SW 1271 (cell line): ENCODE measurements around the gene VIL1.

Experiments
- DNase-seq, 2 experiments: peaks; one replicate each; lab custom pipeline; 2025; lab: John Stamatoyannopoulos, UW

Gene VIL1

DNA sequence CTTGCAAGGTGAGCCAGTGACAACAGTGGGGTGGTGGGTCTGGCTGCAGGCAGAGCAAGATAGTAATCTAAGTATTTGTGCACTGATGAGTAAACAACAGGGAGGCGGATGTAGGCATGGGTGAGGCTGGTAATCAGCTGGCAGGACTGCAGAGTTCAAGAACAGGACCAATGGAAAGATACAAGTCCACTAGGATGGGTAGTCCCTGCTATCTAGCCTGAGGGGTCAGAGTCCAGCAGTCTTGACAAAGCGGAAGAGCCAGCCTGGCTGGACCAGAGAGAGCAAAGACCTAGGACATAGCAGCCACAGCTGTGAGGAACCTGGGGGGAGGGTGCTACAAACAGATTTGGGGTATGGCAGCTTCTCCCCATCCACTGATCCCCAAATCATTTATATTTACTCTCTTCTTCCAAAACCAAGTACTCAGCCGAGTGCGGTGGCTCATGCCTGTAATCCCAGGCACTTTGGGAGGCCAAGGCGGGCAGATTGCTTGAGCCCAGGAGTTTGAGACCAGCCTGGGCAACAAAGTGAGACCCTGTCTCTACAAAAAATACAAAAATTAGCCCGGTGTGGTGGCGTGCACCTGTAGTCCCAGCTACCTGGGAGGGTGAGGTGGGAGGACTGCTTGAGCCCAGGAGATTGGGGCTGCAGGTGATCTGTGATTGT, 25.9 kb downstream of the VIL1 start:
- DNase-seq, result no peak

DNA sequence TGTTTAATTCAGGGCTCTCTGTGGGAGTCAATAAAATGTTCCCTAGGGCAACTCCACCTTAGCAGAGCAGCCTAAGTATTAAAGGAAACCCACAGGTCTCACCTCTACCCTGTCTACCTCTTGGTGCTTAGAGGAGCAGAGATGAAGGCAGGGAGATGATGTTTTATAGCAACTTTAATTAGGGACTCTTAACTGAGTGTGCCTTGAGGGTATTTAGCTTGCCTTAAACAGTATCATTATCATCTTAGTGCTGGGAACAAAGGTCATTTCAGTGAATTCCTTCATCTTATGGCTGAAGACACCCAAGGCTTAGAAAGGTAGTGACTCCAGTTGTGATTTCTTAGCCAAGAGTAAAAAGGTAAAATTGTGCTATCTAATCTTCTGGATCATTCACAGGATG, 26.7 kb downstream of the VIL1 start:
- no peak for DNase-seq

DNA sequence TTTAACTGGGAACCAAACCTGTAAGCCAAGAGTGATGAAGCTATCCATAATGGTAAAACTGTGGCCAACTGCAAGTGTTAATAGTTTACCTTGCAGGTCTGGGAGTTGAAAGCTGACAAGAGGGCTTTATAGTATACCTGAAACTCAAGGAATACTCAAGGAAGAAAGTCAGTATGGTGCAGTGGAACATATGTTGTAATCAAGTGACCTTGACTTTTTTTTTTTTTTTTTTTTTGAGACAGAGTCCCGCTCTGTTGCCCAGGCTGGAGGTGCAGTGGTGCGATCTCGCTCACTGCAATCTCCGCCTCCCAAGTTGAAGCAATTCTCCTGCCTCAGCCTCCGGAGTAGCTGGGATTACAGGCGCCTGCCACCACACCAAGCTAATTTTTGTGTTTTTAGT, 27.6 kb downstream of the VIL1 start:
- no peak for DNase-seq

DNA sequence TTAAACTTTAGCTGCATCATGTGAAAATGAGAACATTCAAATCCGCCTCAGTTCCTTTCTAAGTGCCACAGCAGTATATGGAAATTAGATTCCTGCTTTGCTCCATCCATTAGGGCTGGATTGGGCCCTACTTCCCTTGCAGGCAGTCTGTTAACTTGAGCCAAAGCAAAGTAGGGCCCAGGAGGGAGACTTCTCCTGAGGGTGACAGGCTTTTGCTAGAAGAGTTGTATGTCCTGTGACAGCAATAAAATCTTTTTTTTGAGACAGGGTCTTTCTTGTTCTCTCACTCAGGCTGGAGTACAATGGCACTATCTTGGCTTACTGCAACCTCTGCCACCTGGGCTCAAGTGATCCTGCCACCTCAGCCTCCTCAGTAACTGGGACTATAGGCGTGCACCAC, 28.1 kb downstream of the VIL1 start:
- no peak for DNase-seq

GRCh38 chr2:218448934-218449333, 30.0 kb downstream of the VIL1 start:
- DNase-seq, result peak in 1 of 2 experiments; percentile 52

DNA sequence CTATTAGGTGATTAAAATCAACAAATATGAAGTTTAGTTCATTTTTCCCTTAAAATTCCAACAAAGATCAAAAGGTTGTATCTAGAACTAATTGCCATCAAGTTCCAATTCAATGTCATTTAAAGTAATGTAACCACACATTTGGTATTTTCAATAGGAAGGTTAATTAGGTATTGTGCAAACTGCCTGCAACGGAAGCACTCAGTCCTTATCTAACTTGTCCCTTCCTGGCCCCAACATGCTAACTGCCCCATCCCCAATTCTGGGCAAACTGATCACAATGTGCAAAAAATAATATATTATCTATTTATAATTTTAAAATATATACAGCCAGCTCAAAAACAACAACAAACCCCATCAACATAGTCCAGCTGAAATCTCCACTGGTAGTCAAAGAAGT, 33.2 kb downstream of the VIL1 start:
- DNase-seq, result no peak

DNA sequence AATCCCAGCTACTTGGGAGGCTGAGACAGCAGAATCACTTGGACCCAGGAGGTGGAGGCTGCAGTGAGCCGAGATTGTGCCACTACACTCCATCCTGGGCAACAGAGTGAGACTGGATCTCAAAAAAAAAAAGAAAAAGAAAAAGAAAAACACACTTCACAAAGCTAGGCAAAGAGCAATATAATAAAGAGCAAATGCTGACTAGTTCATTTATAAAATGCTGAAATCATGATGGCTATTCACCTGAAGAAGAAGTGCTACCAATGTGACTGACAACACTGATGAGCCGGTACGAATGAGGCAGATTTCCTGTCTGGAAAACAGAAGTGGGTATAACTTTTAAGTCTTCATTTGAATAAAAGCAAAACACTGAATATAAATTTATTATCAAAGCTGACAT, 37.9 kb downstream of the VIL1 start:
- no peak for DNase-seq

GRCh38 chr2:218458598-218458997, 39.7 kb downstream of the VIL1 start:
- DNase-seq, result no peak

DNA sequence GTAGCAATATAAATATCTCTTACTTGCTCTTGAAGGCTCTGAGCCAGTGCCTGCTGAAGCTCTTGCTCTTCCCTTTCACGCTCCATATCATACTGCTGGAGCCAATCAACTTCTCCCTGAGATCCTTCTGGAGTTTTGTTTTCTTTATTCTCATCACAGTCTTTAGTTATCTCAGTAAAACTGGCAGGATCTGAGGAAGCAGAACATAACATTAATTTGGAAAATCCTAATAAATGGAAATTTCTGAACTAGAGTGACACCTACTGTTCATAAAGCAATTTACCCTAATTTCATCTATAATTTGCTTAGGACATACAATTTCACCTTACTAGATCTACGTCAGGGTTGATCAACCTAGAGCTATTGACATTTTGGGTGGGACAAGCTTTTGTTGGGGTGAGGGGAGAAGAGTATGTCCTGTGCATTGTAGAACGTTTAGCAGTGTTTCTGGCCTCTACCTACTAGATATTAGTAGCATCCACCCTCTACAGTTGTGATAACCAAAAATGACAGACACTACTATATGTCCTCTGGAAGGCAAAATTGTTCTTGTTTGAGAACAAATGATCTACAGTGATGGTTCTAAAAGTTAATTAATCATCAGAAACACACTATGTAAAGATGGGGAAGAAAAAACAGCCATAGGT, 47.2 kb downstream of the VIL1 start:
- DNase-seq, result peak in 1 of 2 experiments; percentile 17

GRCh38 chr2:218470448-218470847, 51.5 kb downstream of the VIL1 start:
- no peak for DNase-seq

GRCh38 chr2:218471036-218471435, 52.1 kb downstream of the VIL1 start:
- DNase-seq, result no peak

GRCh38 chr2:218471982-218472381, 53.1 kb downstream of the VIL1 start:
- no peak for DNase-seq

DNA sequence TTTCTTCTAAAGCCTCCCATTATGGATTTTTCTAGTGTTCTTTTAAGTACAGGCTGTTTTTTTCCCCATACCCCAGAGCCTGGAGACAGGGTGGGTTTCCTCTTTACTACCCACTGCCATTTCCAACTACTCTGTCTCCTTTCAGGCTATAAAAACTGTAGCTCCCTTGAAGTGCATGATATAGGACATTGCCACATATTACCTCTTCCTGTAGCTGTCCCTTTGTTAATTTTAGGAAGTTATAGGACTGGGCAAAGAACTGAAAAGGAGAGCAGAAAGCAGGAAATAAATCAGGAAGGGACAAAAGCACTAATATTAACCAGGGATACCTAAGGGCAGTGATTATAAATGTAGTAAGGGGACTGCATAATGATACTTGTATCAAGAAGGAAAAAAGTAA, 54.1 kb downstream of the VIL1 start:
- no peak for DNase-seq

DNA sequence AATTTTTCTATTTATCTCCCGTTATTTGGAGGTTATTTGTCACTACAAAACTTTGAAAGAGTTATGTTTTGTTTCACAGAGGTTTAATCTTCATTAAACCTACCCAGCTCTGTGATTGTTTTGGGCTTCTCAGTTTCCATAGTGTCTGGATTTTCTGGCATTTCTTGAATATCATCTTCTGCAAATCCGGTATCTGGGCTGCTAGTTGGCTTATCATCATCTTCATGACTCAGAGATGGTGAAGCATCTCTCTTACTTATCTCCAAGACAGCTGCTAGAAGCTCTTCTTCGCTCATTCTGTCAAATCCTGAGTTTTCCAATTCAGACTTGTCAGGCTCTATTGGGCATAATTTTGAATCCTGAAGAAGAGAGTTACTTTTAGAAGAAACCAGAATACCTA, 55.6 kb downstream of the VIL1 start:
- DNase-seq, result no peak

DNA sequence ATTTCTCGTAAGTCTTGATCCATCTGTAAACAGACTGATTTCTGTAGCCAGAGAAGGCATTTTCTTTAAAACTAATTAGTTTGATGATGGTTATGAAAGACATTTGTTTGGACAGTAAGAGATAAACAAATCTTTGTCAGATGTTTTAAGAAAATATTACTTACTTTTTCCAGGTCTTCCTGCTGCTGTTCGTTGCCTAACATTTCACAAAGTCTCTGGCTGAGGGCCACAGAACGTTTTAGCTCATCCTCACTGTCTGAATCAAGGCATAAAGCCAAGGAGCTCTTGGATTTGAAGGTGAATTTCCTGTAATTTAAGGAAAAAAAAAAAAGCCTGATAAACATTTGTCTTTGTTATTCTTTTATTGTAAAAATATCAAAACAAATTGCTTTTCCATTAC, 57.8 kb downstream of the VIL1 start:
- no peak for DNase-seq

DNA sequence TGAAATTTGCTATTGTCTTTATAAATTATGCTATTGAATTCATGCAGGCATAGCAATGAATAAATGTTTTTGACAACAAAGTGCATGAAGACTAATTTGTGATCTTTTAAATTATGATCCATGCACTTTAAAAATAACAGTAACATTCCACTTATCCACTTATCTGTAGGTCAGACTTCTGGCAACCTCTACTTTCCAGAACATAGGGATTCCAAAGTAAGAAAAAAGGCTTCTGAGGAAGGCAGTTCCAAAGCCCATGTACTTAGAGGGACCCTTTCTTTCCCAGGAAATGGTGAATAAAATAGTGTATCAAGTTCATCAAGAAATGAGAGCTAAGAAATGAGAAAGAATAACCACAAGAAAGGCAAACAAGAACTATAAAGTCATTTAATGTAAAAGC, 58.3 kb downstream of the VIL1 start:
- DNase-seq, result no peak

DNA sequence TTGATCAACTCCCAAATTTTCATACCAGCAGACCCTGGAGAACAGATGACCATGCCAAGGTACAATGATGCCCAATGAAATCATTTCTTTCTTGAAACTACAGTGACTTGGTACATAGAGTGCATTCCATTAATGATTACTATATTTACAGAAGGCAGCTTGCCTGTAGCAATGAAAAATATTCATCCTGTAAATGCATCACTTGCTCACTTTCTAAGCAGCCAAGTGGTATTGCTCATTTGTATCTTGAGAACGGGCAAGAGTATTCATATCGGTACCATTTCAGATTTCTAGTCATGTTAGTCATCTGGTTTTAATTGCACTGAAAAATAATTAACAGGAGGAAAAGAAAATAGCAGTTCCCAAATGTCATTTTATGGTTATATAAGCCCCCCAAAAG, 59.6 kb downstream of the VIL1 start:
- no peak for DNase-seq

GRCh38 chr2:218479595-218479994, 60.7 kb downstream of the VIL1 start:
- no peak for DNase-seq

DNA sequence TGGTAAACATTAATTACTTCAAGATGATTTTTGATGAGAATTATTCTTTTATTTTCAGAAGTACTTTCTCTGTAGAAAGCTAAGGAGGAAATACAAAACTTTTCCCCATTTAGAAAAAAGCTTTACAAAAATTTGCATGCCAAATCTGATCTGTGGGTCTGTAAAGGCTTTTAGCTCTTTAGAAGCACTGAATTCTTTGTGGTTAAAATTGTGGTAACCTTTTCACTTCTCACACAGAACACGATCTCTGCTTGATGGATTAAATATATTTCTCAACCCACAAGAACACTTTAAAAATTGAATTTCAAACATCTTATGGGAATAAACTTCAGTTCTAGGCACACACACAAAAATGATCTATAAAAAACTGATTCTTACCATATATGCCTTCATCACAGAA, 63.7 kb downstream of the VIL1 start:
- DNase-seq, result no peak

GRCh38 chr2:218485986-218486667, 67.2 kb downstream of the VIL1 start:
- no peak for DNase-seq

DNA sequence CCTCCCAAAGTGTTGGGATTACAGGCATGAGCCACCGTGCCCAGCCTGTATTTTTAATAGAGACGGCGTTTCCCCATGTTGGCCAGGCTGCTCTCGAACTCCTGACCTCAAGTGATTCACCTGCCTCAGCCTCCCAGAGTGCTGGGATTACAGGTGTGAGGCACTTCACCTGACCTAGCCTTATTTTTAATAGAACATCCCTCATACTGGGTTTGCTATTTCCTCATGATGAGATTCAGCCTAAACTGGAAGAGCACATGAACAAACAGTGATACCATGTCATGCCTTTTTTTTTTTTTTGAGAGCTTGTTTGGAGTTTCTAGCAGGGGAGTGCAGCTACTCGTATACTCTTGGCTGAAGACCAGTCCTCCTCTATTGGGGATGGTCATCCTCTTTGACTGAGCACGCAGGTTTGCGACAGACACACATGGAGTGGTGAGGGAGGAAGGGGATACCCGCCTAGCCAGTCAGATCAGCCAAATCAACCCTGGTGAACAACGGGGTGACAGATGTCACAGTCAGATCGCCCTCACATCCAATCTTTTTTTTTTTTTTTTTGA, 81.7 kb downstream of the VIL1 start:
- no peak for DNase-seq

GRCh38 chr2:218501665-218502064, 82.7 kb downstream of the VIL1 start:
- no peak for DNase-seq
